T-cell (primary cell): ENCODE measurements around the gene SLF2. TPM values are rescaled to one million over a fixed set of nuclear protein-coding genes. Genes with fewer than 3 reads are reported as not detected.

Experiments used
- ATAC-seq, 4 experiments: fragments of 200-7000 bp in 3 of 4; fragments of 150-1000 bp in 1 of 4; cut with Tn5 transposase; replicated peaks in 1 of 4; 1 replicate in 3 of 4; 2 replicates in 1 of 4; pipeline ENCODE4 v1.10.0; 2021; ENCODE audit warnings: moderate library complexity in 3 of 4, mild to moderate bottlenecking in 2 of 4, moderate number of reproducible peaks in 1 of 4
- CTCF ChIA-PET, 2 donors: fragments of 300-600 bp; sonication (Branson Sonifier 250); formaldehyde crosslinking; loops; one replicate each; lab custom pipeline; 2022; ENCODE audit warnings: antibody characterized with exemption in 2 of 2; lab: Charles Lee
- POLR2A ChIA-PET, 2 donors: fragments of 300-600 bp; sonication (Branson Sonifier 250); formaldehyde crosslinking; loops; one replicate each; lab custom pipeline; 2022; ENCODE audit warnings: antibody characterized with exemption in 2 of 2; lab: Charles Lee
- DNase-seq, 35 experiments: peaks; one replicate each; pipeline versions ENCODE4 v3.0.0 to v3.0.0-alpha.2; 2013 to 2023
- H3K27ac ChIP-seq: one replicate; pipeline ENCODE4 v1.5.1; 2013; ENCODE audit warnings: low read length
- H3K27me3 ChIP-seq, 2 experiments: replicated peaks in 1 of 2; 1 replicate in 1 of 2; 2 replicates in 1 of 2; pipeline versions ENCODE4 v1.6.1 to v1.7.0; 2013; ENCODE audit warnings: low read length in 1 of 2, mixed read lengths in 1 of 2; ENCODE audit not compliant: control insufficient read depth in 2 of 2, insufficient read depth in 2 of 2; ENCODE audit errors: extremely low read depth in 1 of 2
- H3K36me3 ChIP-seq, 2 donors: 1 replicate in 1 of 2; 2 replicates in 1 of 2; pipeline versions ENCODE4 v1.6.1 to v1.7.0; 2013; ENCODE audit warnings: low read length in 1 of 2; ENCODE audit not compliant: control insufficient read depth in 2 of 2, insufficient read depth in 1 of 2; ENCODE audit errors: extremely low read depth in 1 of 2
- H3K4me1 ChIP-seq, 2 experiments: 1 replicate in 1 of 2; 2 replicates in 1 of 2; pipeline versions ENCODE4 v1.6.1 to v1.7.0; 2013; ENCODE audit warnings: low read length in 2 of 2, mixed read lengths in 1 of 2; ENCODE audit not compliant: insufficient read depth in 2 of 2, control insufficient read depth in 1 of 2; ENCODE audit errors: extremely low read depth in 1 of 2
- H3K4me3 ChIP-seq, 2 donors: 1 replicate in 1 of 2; 2 replicates in 1 of 2; pipeline versions ENCODE4 v1.5.1 to v1.7.0; 2013; ENCODE audit warnings: mild to moderate bottlenecking in 2 of 2, low read length in 1 of 2, moderate library complexity in 1 of 2; ENCODE audit not compliant: control insufficient read depth in 1 of 2; ENCODE audit errors: extremely low read depth in 1 of 2
- H3K9me3 ChIP-seq: 2 replicates; pipeline ENCODE4 v1.7.0; 2013
- H3K27ac Mint-ChIP-seq, 2 donors: one replicate each; pipeline ENCODE4 v1.8.0; 2020 to 2021; ENCODE audit warnings: mild to moderate bottlenecking in 2 of 2, mixed read lengths in 2 of 2
- H3K27me3 Mint-ChIP-seq, 2 donors: one replicate each; pipeline ENCODE4 v1.8.0; 2021 to 2022; ENCODE audit warnings: mixed read lengths in 2 of 2
- H3K36me3 Mint-ChIP-seq: one replicate; pipeline ENCODE4 v1.8.0; 2021; ENCODE audit warnings: mixed read lengths
- H3K4me1 Mint-ChIP-seq, 3 donors: one replicate each; pipeline ENCODE4 v1.8.0; 2020 to 2022; ENCODE audit warnings: mixed read lengths in 3 of 3, mild to moderate bottlenecking in 1 of 3
- H3K4me3 Mint-ChIP-seq, 3 donors: one replicate each; pipeline ENCODE4 v1.8.0; 2020 to 2022; ENCODE audit warnings: mild to moderate bottlenecking in 3 of 3, mixed read lengths in 3 of 3, moderate library complexity in 3 of 3
- H3K9me3 Mint-ChIP-seq, 3 donors: one replicate each; pipeline ENCODE4 v1.8.0; 2020 to 2022; ENCODE audit warnings: mixed read lengths in 3 of 3
- WGBS: methylation state at CpG from one replicate; pipeline ENCODE4 v1.1.5; 2013; ENCODE audit warnings: missing lambda C conversion rate; ENCODE audit not compliant: insufficient coverage; 5-methylcytosine and 5-hydroxymethylcytosine counted together
- total RNA-seq, 35 experiments: library from RNA in 6 of 35; stranded (reverse) in 6 of 35; fragments of 120-200 nt in 1 of 35; gene quantifications; one replicate each; pipeline versions ENCODE4 v1.2.1 to v1.2.4 and lab custom pipeline; 2013 to 2026

Gene SLF2
- total RNA-seq, 5 donors from 2014 or later (not counting 1 experiment from before 2014, with no cell fraction given), result 20.0 to 43.0 (median 31.3) TPM

DNA sequence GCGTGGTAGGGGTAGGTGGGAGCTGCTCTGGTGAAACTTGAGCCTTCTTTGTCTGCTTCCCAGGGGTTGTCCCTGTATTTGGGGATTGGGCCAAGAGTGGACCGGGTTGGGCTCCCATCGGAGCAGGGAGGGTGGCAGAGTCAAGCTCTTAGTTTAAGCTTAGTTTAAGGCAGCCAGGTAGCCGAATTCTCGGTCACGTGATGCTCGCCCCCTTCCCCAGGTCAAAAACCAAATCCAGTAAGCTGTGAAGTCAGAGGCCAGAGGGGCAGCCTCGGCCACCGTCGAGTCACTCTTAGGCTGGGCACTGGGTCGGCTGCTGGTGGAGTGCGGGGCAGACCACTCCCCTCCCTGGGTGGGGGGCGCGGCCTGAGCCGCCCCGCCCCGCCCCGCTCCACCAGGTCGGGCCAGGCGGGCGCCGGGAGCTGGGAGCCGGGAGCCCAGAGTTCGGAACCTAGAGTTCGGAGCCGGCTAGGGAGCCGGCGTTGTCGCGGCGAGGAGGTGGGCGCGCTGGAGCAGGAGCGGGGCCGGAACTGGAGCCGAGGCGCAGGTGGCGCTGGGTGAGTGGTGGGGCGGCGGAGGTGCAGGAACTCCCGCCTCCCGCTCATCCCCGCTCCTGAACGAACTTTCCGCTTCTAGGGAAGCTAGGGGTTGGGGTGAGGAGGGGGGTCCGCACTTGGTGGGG is 84.1 kb downstream of the SLF2 start:
- POLR2A ChIA-PET, result no interaction called here

DNA sequence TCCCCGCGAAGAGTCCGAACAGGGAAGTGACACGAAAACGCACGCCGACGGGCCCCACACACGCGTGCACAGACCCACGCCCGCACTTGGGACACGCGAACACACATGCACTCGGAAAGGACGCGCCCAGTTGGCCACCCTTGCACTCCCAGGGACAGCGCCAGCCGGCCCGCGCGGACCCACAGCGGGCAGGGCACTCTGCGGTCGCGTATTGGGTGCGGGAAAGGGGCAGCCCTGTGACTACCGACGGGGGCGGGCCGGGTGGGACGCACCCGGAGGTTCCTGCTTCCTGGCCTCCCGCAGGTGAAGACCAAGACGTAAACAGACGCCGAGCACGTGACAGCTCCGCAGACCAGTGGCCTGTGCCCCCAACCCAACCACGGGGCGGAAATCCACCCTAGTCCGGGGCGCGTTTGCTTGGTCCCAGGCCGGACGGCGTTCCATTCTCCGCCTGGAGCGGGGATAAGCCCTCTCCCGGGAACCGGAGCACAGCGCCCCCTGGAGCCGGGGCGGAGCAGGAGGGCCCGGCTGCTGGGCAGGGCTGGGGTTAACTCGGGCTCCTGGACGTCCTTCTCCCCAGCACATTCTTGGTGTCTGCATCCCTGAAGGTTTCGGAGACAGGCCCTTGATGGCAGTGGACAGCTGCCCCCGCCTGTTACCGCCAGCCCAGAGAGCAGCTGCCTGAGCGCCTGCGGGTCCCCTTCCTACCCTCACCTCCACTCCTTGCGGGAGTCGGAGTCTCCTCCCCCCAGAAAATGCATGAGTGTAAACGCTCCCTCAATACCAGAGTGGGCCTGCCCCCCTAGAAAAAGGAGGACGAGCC is 84.8 kb downstream of the SLF2 start:
- ATAC-seq (peak; percentile 45 to 56 (median 54)), DNase-seq (peak in 34 of 35 experiments; percentile 27 to 79 (median 51))
- CTCF ChIA-PET, result interaction anchor here (0.5 to 2.6 kb wide), 19 partner anchors 10 to 498 kb away, joined by 3 to 11 read pairs (median 5); partner anchors contain the start of genes MRPL43 (in 2 of the 2), PDZD7 (in 2 of the 2), TWNK (in 2 of the 2) and SFXN3 (in 1 of the 2)
- Mint-ChIP-seq H3K9me3 (no peaks in the 10 kb centered on the region), H3K4me3 (peak overlapping the region; percentile 78 to 95 (median 92)), H3K4me1 (peaks cover 24 to 32% (median 30%) of the 10 kb centered on the region in 3 donors), H3K27me3 (no peaks in the 10 kb centered on the region), H3K36me3 (peaks cover 4% of the 10 kb centered on the region), H3K27ac (peak overlapping the region; percentile 95 to 97)
- Histone ChIP-seq H3K27me3 (no peaks in the 10 kb centered on the region), H3K36me3 (peaks cover 2 to 6% of the 10 kb centered on the region in 2 donors), H3K27ac (peak overlapping the region; percentile 74), H3K9me3 (no peaks in the 10 kb centered on the region), H3K4me3 (peak overlapping the region; percentile 91 to 96), H3K4me1 (peaks cover 12 to 38% of the 10 kb centered on the region in 2 experiments)
- under 1% methylated on average over 53 of the region's 66 CpGs for WGBS
- POLR2A ChIA-PET, result interaction anchor here in 1 of 2 donors (1.0 kb wide), 1 partner anchor 35 kb away, joined by 3 read pairs; no protein-coding TSS in a partner anchor

More for the DNA sequence above, 84.1 kb downstream of the SLF2 start:
- Mint-ChIP-seq H3K36me3 (peaks cover 4% of the 10 kb centered on the region), H3K4me1 (peaks cover 24 to 32% (median 30%) of the 10 kb centered on the region in 3 donors), H3K4me3 (peak overlapping the region; percentile 80 to 95 (median 92)), H3K9me3 (no peaks in the 10 kb centered on the region), H3K27ac (peak overlapping the region; percentile 95 to 97), H3K27me3 (no peaks in the 10 kb centered on the region)
- Histone ChIP-seq H3K36me3 (peaks cover 2 to 5% of the 10 kb centered on the region in 2 donors), H3K27ac (peak overlapping the region; percentile 80), H3K9me3 (no peaks in the 10 kb centered on the region), H3K27me3 (no peaks in the 10 kb centered on the region), H3K4me3 (peak overlapping the region; percentile 91 to 96), H3K4me1 (peaks cover 12 to 38% of the 10 kb centered on the region in 2 experiments)
- CTCF ChIA-PET, result interaction anchor here (0.5 to 2.6 kb wide), 7 partner anchors 9 to 488 kb away, joined by 3 to 11 read pairs (median 5); partner anchors contain the start of genes MRPL43 (in 2 of the 2) and TWNK (in 2 of the 2)
- 5% methylated on average over 43 of the region's 46 CpGs for WGBS
- DNase-seq (peak in 17 of 35 experiments; percentile 15 to 60 (median 25)), ATAC-seq (peak; percentile 26 to 36 (median 30))

GRCh38 chr10:100998183-100998990 is 85.6 kb downstream of the SLF2 start:
- ATAC-seq (peak; percentile 24 to 37 (median 30)), DNase-seq (peak in 32 of 35 experiments; percentile 28 to 78 (median 56))
- Mint-ChIP-seq H3K4me3 (peak overlapping the region; percentile 78 to 95 (median 92)), H3K4me1 (peaks cover 24 to 32% (median 30%) of the 10 kb centered on the region in 3 donors), H3K36me3 (no peaks in the 10 kb centered on the region), H3K9me3 (no peaks in the 10 kb centered on the region), H3K27me3 (no peaks in the 10 kb centered on the region), H3K27ac (peak overlapping the region; percentile 85 to 92)
- peak overlapping the region; percentile 91 to 96 for H3K4me3 ChIP-seq
- ChIA-PET CTCF (interaction anchor here (0.6 to 2.6 kb wide), 17 partner anchors 11 to 499 kb away, joined by 3 to 11 read pairs (median 5); partner anchors contain the start of genes PDZD7 (in 2 of the 2), MRPL43 (in 1 of the 2), SFXN3 (in 1 of the 2) and TWNK (in 1 of the 2)), POLR2A (interaction anchor here in 1 of 2 donors (1.0 kb wide), 1 partner anchor 34 kb away, joined by 3 read pairs; no protein-coding TSS in a partner anchor)
- H3K27ac ChIP-seq, result peak overlapping the region; percentile 74
- peaks cover 12 to 38% of the 10 kb centered on the region in 2 experiments for H3K4me1 ChIP-seq
- H3K27me3 ChIP-seq, result no peaks in the 10 kb centered on the region
- H3K36me3 ChIP-seq, result peaks cover 2 to 9% of the 10 kb centered on the region in 2 donors
- no peaks in the 10 kb centered on the region for H3K9me3 ChIP-seq
- WGBS, result 14% methylated on average over 21 of the region's 25 CpGs

- no peaks in the 10 kb centered on the region for H3K27me3 ChIP-seq
- H3K4me1 Mint-ChIP-seq, result peaks cover 24 to 32% (median 30%) of the 10 kb centered on the region in 3 donors
- ChIA-PET POLR2A (no interaction called here), CTCF (interaction anchor here (0.9 to 1.6 kb wide), 6 partner anchors 15 to 500 kb away, joined by 3 to 6 read pairs (median 6); partner anchors contain the start of gene PDZD7 (in 1 of the 2))
- peaks cover 12 to 38% of the 10 kb centered on the region in 2 experiments for H3K4me1 ChIP-seq
- peak overlapping the region; percentile 91 to 96 for H3K4me3 ChIP-seq
- peak overlapping the region; percentile 74 for H3K27ac ChIP-seq
- ATAC-seq (peak; percentile 67 to 74 (median 69)), DNase-seq (peak; percentile 39 to 88 (median 69))
- H3K36me3 Mint-ChIP-seq, result no peaks in the 10 kb centered on the region
- peak overlapping the region; percentile 85 to 92 for H3K27ac Mint-ChIP-seq
- no peaks in the 10 kb centered on the region for H3K9me3 ChIP-seq
- under 1% methylated on average over 83 of the region's 83 CpGs for WGBS
- H3K4me3 Mint-ChIP-seq, result peak overlapping the region; percentile 78 to 95 (median 92)
- no peaks in the 10 kb centered on the region for H3K27me3 Mint-ChIP-seq
- peaks cover 2 to 13% of the 10 kb centered on the region in 2 donors for H3K36me3 ChIP-seq
- no peaks in the 10 kb centered on the region for H3K9me3 Mint-ChIP-seq
Observed at GRCh38 chr10:100998991-100999741, 86.4 kb downstream of the SLF2 start.

- peak within 1 kb of the TSS; percentile 78 to 95 (median 92) for H3K4me3 Mint-ChIP-seq
- H3K27ac Mint-ChIP-seq, result peak within 1 kb of the TSS; percentile 85 to 92
- ATAC-seq (no peak), DNase-seq (no peak)
- WGBS, result 2% methylated on average over 32 of the region's 44 CpGs
- H3K4me3 ChIP-seq, result peak within 1 kb of the TSS; percentile 91 to 96
- H3K27me3 Mint-ChIP-seq, result no peaks in the 10 kb centered on the region
- H3K9me3 Mint-ChIP-seq, result no peaks in the 10 kb centered on the region
- no peaks in the 10 kb centered on the region for H3K9me3 ChIP-seq
- peaks cover 12 to 38% of the 10 kb centered on the region in 2 experiments for H3K4me1 ChIP-seq
- peaks cover 1 to 13% of the 10 kb centered on the region in 2 donors for H3K36me3 ChIP-seq
- ChIA-PET CTCF (interaction anchor here in 1 of 2 donors (0.9 kb wide), 1 partner anchor 14 kb away, joined by 4 read pairs; no protein-coding TSS in a partner anchor), POLR2A (no interaction called here)
- H3K27me3 ChIP-seq, result no peaks in the 10 kb centered on the region
- H3K27ac ChIP-seq, result peak within 1 kb of the TSS; percentile 74
- no peaks in the 10 kb centered on the region for H3K36me3 Mint-ChIP-seq
- H3K4me1 Mint-ChIP-seq, result peaks cover 24 to 32% (median 30%) of the 10 kb centered on the region in 3 donors
Observed at GRCh38 chr10:100999742-101000126, 87.0 kb downstream of the SLF2 start, which contains the start of gene LZTS2. LZTS2 (plus strand) TSS chr10:100999808; CDS start chr10:101002539, 2,731 bp downstream.
